ENCODE measurements around the gene MRPL11. TPM values are rescaled to one million over a fixed set of nuclear protein-coding genes. Genes with fewer than 3 reads are reported as not detected.
A peak's percentile ranks its signal among the peaks of the same experiment; 100 is the strongest.

Gene MRPL11
- total RNA-seq = 32.7 and 39.3 TPM in 2 replicates
- 35.7 and 55.9 TPM in 2 replicates for polyA plus RNA-seq
- polyA plus RNA-seq (2012) = 49.3 and 82.5 TPM in 2 replicates
- polyA minus RNA-seq (ENCODE audit: low replicate concordance) = 44.4 and 96.5 TPM in 2 replicates

GRCh38 chr11:66438504-66439466 lies at the start of gene MRPL11:
Gene MRPL11 (minus strand): TSS chr11:66438848. CDS start chr11:66438754, 94 bp downstream.
- H3K9me3 ChIP-seq (ENCODE audit: control insufficient read depth, insufficient read depth, low read depth, low read length) = no peaks in the 10 kb centered on the region
- TF ChIP-seq CTCF (conservative IDR thresholded peaks at IDR 0.05 in 1 of 2, IDR thresholded peaks at IDR 0.05 in 1 of 2; ENCODE audit: low read depth in 1 of 2, low read length in 2 of 2) = peak; percentile 63 to 76
- no peak for TF ChIP-seq EZH2 (IDR thresholded peaks at IDR 0.05; ENCODE audit: low read length, missing control alignments)
- H3K4me3 ChIP-seq (replicated peaks in 1 of 4; ENCODE audit: control extremely low read depth in 1 of 4, insufficient read depth in 1 of 4, low read depth in 3 of 4, low read length in 4 of 4) = peak within 1 kb of the TSS; percentile 76 to 95 (median 87)
- peaks cover 16% of the 10 kb centered on the region for H3K36me3 ChIP-seq (ENCODE audit: control insufficient read depth, insufficient read depth, low read length)
- H3K9ac ChIP-seq (ENCODE audit: insufficient read depth, low read length) = peak within 1 kb of the TSS; percentile 85
- H4K20me1 ChIP-seq (ENCODE audit: control insufficient read depth, extremely low read depth, insufficient read depth, low read length) = no peaks in the 10 kb centered on the region
- peak within 1 kb of the TSS; percentile 86 for H3K4me2 ChIP-seq (ENCODE audit: extremely low read depth, insufficient read depth, low read length)
- peaks cover 6% of the 10 kb centered on the region for H3K4me1 ChIP-seq (ENCODE audit: control insufficient read depth, extremely low read depth, insufficient read depth, low read length)
- peak; percentile 90 to 94 for DNase-seq (ENCODE audit: low read depth in 2 of 2)
- peaks cover 4% of the 10 kb centered on the region for H3K79me2 ChIP-seq (ENCODE audit: control insufficient read depth, insufficient read depth, low read length)
- no peaks in the 10 kb centered on the region for H3K27me3 ChIP-seq (ENCODE audit: control insufficient read depth, insufficient read depth, low read length)
- peak within 1 kb of the TSS; percentile 95 for H2AFZ ChIP-seq (ENCODE audit: low read length)
- H3K27ac ChIP-seq (ENCODE audit: insufficient read depth, low read length) = peak within 1 kb of the TSS; percentile 75

GRCh38 chr11:66484806-66485380 lies 46.2 kb upstream of the MRPL11 start:
- TF ChIP-seq EZH2 (IDR thresholded peaks at IDR 0.05; ENCODE audit: low read length, missing control alignments) (no peak), CTCF (conservative IDR thresholded peaks at IDR 0.05 in 1 of 2, IDR thresholded peaks at IDR 0.05 in 1 of 2; ENCODE audit: low read depth in 1 of 2, low read length in 2 of 2) (no peak)
- no peaks in the 10 kb centered on the region for H3K79me2 ChIP-seq (ENCODE audit: control insufficient read depth, insufficient read depth, low read length)
- DNase-seq (ENCODE audit: low read depth in 2 of 2) = no peak
- no peaks in the 10 kb centered on the region for H4K20me1 ChIP-seq (ENCODE audit: control insufficient read depth, extremely low read depth, insufficient read depth, low read length)
- no peak overlapping the region for H3K9ac ChIP-seq (ENCODE audit: insufficient read depth, low read length)
- no peak overlapping the region for H2AFZ ChIP-seq (ENCODE audit: low read length)
- H3K4me2 ChIP-seq (ENCODE audit: extremely low read depth, insufficient read depth, low read length) = no peak overlapping the region
- peaks cover 7% of the 10 kb centered on the region for H3K36me3 ChIP-seq (ENCODE audit: control insufficient read depth, insufficient read depth, low read length)
- no peak overlapping the region for H3K27ac ChIP-seq (ENCODE audit: insufficient read depth, low read length)
- H3K4me3 ChIP-seq (replicated peaks in 1 of 4; ENCODE audit: control extremely low read depth in 1 of 4, insufficient read depth in 1 of 4, low read depth in 3 of 4, low read length in 4 of 4) = no peak overlapping the region
- H3K4me1 ChIP-seq (ENCODE audit: control insufficient read depth, extremely low read depth, insufficient read depth, low read length) = no peaks in the 10 kb centered on the region
- H3K9me3 ChIP-seq (ENCODE audit: control insufficient read depth, insufficient read depth, low read depth, low read length) = no peaks in the 10 kb centered on the region
- no peaks in the 10 kb centered on the region for H3K27me3 ChIP-seq (ENCODE audit: control insufficient read depth, insufficient read depth, low read length)

Measured in fibroblast of lung (primary cell).